AG04449 (cell line): ENCODE measurements around the gene SORBS1.

Experiments used
- CTCF ChIA-PET: fragments of 350-600 bp; formaldehyde crosslinking; extraction: SDS; loops from one replicate; lab custom pipeline; 2021; ENCODE audit warnings: antibody characterized with exemption; lab: Yijun Ruan, JAX
- POLR2A ChIA-PET: fragments of 400-600, 350-600 bp; formaldehyde crosslinking; extraction: SDS; loops from one replicate; lab custom pipeline; 2020; ENCODE audit warnings: antibody characterized with exemption, inconsistent platforms; lab: Yijun Ruan, JAX
- DNase-seq: peaks from one replicate; pipeline ENCODE4 v3.0.0-alpha.2; 2010; ENCODE audit warnings: low read depth, low spot score
- H3K4me3 ChIP-seq: 2 replicates; pipeline ENCODE4 v1.5.1; 2011; ENCODE audit warnings: low read depth, mild to moderate bottlenecking, control low read depth, low read length
- TF ChIP-seq, protein P1 (sequence below): IDR thresholded peaks from one replicate; pipeline ENCODE4 v1.5.1; 2011; ENCODE audit warnings: mild to moderate bottlenecking, moderate library complexity, low read length, control low read depth, inconsistent platforms; ENCODE audit not compliant: insufficient read depth; ENCODE audit errors: missing control alignments

SORBS1 gene

DNA sequence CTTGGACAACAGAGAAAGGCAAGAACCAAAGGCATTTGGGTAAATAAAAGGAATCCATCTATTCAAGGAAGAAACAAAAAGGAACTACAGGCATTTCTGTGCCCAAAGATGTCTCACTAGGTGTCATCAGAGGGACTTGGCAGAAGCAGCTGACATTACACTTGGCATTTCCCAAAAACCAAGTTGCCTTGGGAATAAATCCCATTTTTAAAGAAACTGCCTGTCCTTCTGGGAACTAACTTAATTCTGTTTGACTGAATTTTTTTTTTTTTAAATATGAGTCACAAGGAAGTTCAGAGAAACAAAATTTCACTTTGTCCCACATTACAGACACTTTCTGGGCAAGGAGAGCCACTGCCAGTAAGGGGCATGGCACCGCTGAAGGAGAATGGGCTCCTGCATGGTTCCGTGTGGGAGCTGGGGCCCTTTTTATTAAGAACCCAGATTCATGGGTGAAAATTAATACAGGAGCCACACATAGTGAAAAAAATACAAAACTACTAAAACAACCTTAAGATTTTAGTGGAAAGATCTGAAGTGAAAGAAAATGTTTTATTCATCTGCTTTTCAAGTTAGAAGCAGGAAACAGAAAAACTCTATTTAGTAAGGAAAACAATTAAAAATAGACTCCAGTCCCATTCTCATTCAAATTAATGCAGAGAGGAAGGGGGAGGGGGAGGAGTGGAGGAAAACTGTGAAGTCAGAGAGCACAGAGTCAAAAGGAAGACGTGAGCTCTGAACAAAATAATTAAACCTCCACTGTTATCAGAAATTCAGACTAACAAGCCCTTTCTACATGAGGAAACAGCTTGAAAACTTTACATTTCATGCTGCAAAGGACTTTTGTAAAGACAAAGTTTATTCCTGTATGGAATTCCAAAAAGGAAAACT is 151.9 kb downstream of the SORBS1 start:
- no peak overlapping the region for H3K4me3 ChIP-seq
- ChIA-PET POLR2A (no interaction called here), CTCF (interaction anchor here (1.3 kb wide), 1 partner anchor 22 kb away, joined by 6 read pairs; no protein-coding TSS in a partner anchor)
- TF ChIP-seq, protein P1, sequence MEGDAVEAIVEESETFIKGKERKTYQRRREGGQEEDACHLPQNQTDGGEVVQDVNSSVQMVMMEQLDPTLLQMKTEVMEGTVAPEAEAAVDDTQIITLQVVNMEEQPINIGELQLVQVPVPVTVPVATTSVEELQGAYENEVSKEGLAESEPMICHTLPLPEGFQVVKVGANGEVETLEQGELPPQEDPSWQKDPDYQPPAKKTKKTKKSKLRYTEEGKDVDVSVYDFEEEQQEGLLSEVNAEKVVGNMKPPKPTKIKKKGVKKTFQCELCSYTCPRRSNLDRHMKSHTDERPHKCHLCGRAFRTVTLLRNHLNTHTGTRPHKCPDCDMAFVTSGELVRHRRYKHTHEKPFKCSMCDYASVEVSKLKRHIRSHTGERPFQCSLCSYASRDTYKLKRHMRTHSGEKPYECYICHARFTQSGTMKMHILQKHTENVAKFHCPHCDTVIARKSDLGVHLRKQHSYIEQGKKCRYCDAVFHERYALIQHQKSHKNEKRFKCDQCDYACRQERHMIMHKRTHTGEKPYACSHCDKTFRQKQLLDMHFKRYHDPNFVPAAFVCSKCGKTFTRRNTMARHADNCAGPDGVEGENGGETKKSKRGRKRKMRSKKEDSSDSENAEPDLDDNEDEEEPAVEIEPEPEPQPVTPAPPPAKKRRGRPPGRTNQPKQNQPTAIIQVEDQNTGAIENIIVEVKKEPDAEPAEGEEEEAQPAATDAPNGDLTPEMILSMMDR: no peak
- DNase-seq: no peak

DNA sequence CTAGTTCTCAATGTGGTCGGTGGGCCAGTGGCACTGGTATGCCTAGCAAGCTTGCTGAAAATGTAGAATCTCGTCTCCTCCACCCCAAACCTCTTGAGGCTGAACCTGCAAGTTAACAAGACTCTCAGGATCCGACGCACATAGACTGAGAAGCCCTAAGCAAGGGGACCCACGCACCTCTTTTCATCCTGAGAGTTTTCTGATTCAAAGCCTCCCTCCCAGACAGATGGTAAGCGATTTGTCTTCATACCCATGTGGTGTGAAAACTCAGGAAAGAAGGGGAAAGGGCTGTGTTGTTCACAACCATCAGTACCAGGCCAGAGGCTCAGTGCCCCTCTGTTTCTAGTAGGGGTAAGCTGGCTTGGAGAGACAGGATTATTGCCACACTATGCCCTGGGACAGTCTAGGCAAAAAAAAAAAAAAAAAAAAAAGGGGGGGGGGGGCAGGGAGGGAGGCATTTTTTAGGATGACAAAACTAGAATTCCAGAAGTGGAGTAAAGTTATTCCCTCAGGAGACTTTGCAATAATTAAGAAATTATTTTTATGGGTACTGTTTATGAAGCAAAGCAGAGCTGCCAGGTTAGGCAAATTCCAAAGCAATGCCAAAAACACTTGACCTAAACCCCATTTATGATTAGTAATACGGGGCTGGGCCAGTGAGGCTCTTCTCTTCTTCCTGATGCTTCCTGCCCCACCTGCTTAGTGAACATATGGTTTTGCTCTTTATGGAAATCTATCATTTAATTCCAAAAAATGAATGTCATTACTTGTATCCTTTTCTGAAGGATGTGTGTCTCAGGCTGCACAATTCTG is 152.8 kb downstream of the SORBS1 start:
- no peak overlapping the region for H3K4me3 ChIP-seq
- ChIA-PET POLR2A (no interaction called here), CTCF (no interaction called here)
- TF ChIP-seq, protein P1: no peak
- no peak for DNase-seq

- no peak overlapping the region for H3K4me3 ChIP-seq
- no peak for DNase-seq
- ChIA-PET POLR2A (no interaction called here), CTCF (no interaction called here)
- TF ChIP-seq, protein P1: no peak
Observed at GRCh38 chr10:95407546-95407945, 153.6 kb downstream of the SORBS1 start.

DNA sequence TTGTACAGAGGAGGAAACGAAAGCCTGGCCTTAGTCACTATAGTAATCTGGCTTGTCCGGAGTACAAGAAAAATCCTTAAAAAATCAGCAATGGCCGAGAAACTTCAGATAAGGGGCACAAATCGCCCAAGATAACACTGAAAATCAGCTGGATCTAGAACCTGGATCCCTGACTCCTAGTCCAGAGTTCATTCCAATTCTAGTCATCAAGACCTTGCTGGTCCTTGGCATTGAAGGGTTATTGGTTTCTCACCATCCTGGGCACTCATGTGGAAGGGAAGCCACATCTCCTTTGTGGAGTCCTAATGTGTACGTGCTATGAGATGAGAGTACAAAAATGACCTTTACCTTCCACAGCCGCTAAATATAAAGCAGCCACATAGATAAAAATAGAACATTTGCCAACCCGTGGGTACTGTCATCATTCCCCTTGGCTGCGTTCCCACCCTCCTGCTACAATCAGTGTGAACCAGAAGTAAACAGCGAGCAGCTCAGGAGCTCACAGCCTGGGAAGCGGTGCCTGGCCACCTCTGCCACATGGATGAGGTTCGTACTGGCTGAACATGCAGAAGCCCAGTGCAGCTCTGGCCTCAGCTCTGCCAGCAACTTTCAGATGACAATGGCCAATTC is 154.4 kb downstream of the SORBS1 start:
- TF ChIP-seq, protein P1: no peak
- no peak for DNase-seq
- POLR2A ChIA-PET: no interaction called here
- no peak overlapping the region for H3K4me3 ChIP-seq
- CTCF ChIA-PET: no interaction called here

DNA sequence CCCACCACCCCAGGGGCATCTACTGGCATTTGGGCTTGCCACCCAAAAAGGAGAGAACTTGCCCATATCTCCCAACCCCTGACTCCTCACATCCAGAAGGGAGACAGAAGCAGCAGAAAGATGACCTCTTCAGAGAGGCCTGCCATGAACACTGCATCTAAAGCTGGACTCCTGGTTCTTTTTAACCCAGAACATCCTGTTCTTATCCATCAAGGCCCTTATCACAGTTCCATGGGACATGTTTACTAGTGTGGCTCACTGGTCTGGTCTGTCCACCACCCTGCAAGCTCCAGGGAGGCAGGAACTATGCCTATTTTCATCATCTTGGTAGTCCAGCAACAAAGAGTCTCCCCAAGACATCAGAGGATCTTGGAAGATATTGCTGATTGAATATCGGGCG is 155.5 kb downstream of the SORBS1 start:
- TF ChIP-seq, protein P1: no peak
- no peak overlapping the region for H3K4me3 ChIP-seq
- no peak for DNase-seq
- ChIA-PET CTCF (no interaction called here), POLR2A (no interaction called here)

DNA sequence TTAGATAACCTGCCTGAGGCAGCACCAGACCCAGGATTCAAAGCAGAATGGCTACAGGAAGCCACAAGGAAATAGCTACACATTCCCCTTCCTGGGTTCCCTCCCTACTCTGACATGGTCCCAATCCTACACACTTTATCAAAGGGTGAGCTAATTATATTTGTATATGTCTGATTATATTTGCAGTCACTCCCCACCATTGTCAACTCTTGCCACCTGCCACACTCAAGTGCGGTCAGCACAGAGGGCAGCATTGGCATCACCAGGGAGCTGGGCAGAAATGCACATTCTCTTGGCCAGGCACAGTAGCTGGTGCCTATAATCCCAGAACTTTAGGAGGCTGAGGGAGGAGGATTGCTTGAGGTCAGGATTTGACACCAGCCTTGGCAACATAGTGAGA is 156.3 kb downstream of the SORBS1 start:
- ChIA-PET POLR2A (no interaction called here), CTCF (interaction anchor here (0.9 to 1.2 kb wide), 2 partner anchors 26 to 39 kb away, joined by 3 to 6 read pairs; no protein-coding TSS in a partner anchor)
- no peak overlapping the region for H3K4me3 ChIP-seq
- TF ChIP-seq, protein P1: no peak
- no peak for DNase-seq
